Mesendoderm (in vitro differentiated cells): ENCODE measurements around the gene KCNN3.

ENCODE experiments used
- DNase-seq: peaks from one replicate; pipeline ENCODE4 v3.0.0; 2013
- H2AK5ac ChIP-seq: 2 replicates; pipeline ENCODE4 v1.6.1; 2013; ENCODE audit warnings: low read length, inconsistent platforms
- H2BK120ac ChIP-seq: 2 replicates; pipeline ENCODE4 v1.6.1; 2013; ENCODE audit warnings: low read depth, mild to moderate bottlenecking, low read length, moderate library complexity, mixed read lengths
- H2BK15ac ChIP-seq: replicated peaks from 2 replicates; pipeline ENCODE4 v1.6.1; 2013; ENCODE audit warnings: low read depth, mild to moderate bottlenecking, moderate library complexity
- H2BK5ac ChIP-seq: 2 replicates; pipeline ENCODE4 v1.6.1; 2013; ENCODE audit warnings: low read length, inconsistent platforms
- H3K18ac ChIP-seq: 2 replicates; pipeline ENCODE4 v1.6.1; 2013; ENCODE audit warnings: mild to moderate bottlenecking, low read length, mixed read lengths
- H3K23ac ChIP-seq: one replicate; pipeline ENCODE4 v1.6.1; 2013; ENCODE audit warnings: low read length
- H3K27ac ChIP-seq: 2 replicates; pipeline ENCODE4 v1.5.1; 2013; ENCODE audit warnings: low read depth, mild to moderate bottlenecking, inconsistent platforms, low read length, moderate library complexity
- H3K27me3 ChIP-seq: 2 replicates; pipeline ENCODE4 v1.6.1; 2013; ENCODE audit warnings: low read length, control low read depth, mild to moderate bottlenecking, inconsistent platforms; ENCODE audit not compliant: insufficient read depth, poor library complexity
- H3K36me3 ChIP-seq: 2 replicates; pipeline ENCODE4 v1.6.1; 2013; ENCODE audit warnings: low read length, inconsistent platforms; ENCODE audit not compliant: control insufficient read depth, insufficient read depth
- H3K4ac ChIP-seq: one replicate; pipeline ENCODE4 v1.6.1; 2013; ENCODE audit warnings: low read depth, mild to moderate bottlenecking, low read length, moderate library complexity
- H3K4me1 ChIP-seq: 2 replicates; pipeline ENCODE4 v1.6.1; 2013; ENCODE audit warnings: low read depth, low read length, inconsistent platforms; ENCODE audit not compliant: control insufficient read depth
- H3K4me2 ChIP-seq: 2 replicates; pipeline ENCODE4 v1.6.1; 2013; ENCODE audit warnings: low read length
- H3K4me3 ChIP-seq: 2 replicates; pipeline ENCODE4 v1.5.1; 2013; ENCODE audit warnings: mild to moderate bottlenecking, low read length
- H3K56ac ChIP-seq: one replicate; pipeline ENCODE4 v1.6.1; 2013; ENCODE audit warnings: low read length
- H3K79me1 ChIP-seq: 2 replicates; pipeline ENCODE4 v1.6.1; 2013; ENCODE audit warnings: low read length, inconsistent platforms
- H3K79me2 ChIP-seq: 2 replicates; pipeline ENCODE4 v1.6.1; 2013; ENCODE audit warnings: mild to moderate bottlenecking, low read length; ENCODE audit not compliant: control insufficient read depth, insufficient read depth
- H3K9ac ChIP-seq: 2 replicates; pipeline ENCODE4 v1.6.1; 2013; ENCODE audit warnings: low read length, inconsistent platforms
- H4K5ac ChIP-seq: one replicate; pipeline ENCODE4 v1.6.1; 2013; ENCODE audit warnings: low read length
- H4K8ac ChIP-seq: one replicate; pipeline ENCODE4 v1.6.1; 2013; ENCODE audit warnings: low read depth, mild to moderate bottlenecking, control low read depth, low read length, moderate library complexity
- WGBS: extraction: QIAGEN DNeasy Blood & Tissue Kit; methylation state at CpG from one replicate; pipeline ENCODE4 v1.1.7; 2013; ENCODE audit warnings: low lambda C conversion rate, missing lambda C conversion rate; ENCODE audit not compliant: insufficient coverage; ENCODE audit errors: extremely low coverage; 5-methylcytosine and 5-hydroxymethylcytosine counted together

Gene KCNN3

DNA sequence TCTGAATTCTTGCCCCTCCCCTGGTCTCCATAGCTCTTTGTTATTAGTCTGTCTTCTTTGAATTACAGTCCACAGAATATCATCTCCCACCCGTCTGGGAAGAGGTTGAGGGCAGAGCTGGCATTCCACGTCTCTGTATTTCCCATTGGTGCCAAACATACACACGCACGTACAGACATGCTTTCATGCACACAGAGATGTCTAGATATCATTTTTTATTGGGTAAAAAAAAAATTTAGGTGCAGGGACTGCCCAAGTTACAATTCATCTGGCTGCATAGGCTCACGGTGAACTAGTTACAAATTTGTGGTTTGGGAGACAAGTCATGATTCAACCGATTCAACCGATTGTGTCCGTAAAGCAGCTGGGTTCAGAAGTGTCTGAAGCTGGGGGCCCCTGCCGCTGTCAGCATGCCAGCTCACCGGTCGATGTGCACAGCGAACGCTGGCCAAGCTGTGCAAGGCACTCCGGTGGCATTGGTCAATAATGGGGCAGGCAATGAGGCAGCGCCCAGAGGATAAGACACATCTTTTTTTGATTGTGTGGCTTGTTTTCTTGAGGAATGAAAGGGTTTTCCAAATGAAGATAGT is 73.7 kb downstream of the KCNN3 start:
- Histone ChIP-seq H3K56ac (no peak overlapping the region), H3K4me3 (no peak overlapping the region), H3K4me1 (peaks cover 3% of the 10 kb centered on the region), H4K8ac (no peak overlapping the region), H2AK5ac (no peak overlapping the region), H2BK5ac (no peak overlapping the region), H3K4ac (no peak overlapping the region), H3K79me1 (no peaks in the 10 kb centered on the region), H3K4me2 (no peak overlapping the region), H3K27ac (no peak overlapping the region), H3K18ac (no peak overlapping the region), H3K23ac (no peak overlapping the region), H3K27me3 (no peaks in the 10 kb centered on the region), H2BK15ac (no peak overlapping the region), H4K5ac (no peak overlapping the region), H3K36me3 (no peaks in the 10 kb centered on the region), H2BK120ac (no peak overlapping the region), H3K79me2 (no peaks in the 10 kb centered on the region), H3K9ac (no peak overlapping the region)
- DNase-seq: no peak
- no CpG with 5 or more reads among the region's 15 CpGs for WGBS

DNA sequence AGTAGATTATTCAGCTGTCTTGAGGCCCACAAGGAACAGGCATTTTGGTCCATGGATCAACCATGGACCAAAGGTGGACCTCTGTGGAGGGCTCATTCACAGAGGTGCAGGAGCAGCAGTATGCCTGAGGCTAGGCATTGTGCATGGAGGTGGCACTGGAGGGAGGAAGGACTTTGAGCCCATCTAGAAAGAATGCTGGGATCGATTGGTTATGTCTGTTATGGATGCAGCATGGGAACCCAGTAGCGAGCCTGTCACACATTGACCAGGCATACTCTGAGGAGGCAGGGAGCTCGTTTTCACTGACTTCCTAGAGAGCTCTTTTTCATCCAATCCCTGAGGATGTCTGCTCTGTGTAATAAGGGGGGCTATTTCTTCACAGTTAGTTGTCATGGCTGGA is 75.5 kb downstream of the KCNN3 start:
- Histone ChIP-seq H4K5ac (no peak overlapping the region), H3K9ac (no peak overlapping the region), H4K8ac (no peak overlapping the region), H3K4me3 (no peak overlapping the region), H3K4ac (no peak overlapping the region), H3K27me3 (no peaks in the 10 kb centered on the region), H2BK5ac (no peak overlapping the region), H2BK15ac (no peak overlapping the region), H3K23ac (no peak overlapping the region), H3K4me1 (peaks cover 3% of the 10 kb centered on the region), H3K79me2 (no peaks in the 10 kb centered on the region), H3K18ac (no peak overlapping the region), H3K56ac (no peak overlapping the region), H2AK5ac (no peak overlapping the region), H3K4me2 (no peak overlapping the region), H3K79me1 (no peaks in the 10 kb centered on the region), H2BK120ac (no peak overlapping the region), H3K36me3 (no peaks in the 10 kb centered on the region), H3K27ac (no peak overlapping the region)
- no peak for DNase-seq
- WGBS: no CpG with 5 or more reads among the region's 3 CpGs

DNA sequence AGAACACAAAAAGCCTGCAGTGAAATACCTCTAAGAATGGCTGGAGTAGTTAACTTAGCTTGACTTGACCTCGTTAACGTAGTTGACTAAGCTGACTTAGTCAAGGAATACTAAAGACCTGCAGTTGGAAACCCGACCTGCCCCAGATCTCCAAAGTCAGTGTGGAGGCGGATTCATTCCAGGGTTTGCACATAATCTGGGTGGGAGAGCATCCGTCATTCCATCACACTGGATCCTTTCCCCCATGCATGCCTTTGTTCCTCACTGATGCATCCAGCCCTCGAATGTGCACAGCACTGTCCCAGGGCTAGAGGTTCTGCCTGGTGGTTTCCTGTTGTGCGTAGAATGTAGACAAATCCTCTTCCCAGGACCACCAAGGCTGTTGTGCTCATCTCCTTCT is 76.4 kb downstream of the KCNN3 start:
- Histone ChIP-seq H2BK15ac (no peak overlapping the region), H3K4me1 (peaks cover 3% of the 10 kb centered on the region), H3K18ac (no peak overlapping the region), H3K4me2 (no peak overlapping the region), H4K5ac (no peak overlapping the region), H3K79me2 (no peaks in the 10 kb centered on the region), H3K4ac (no peak overlapping the region), H2AK5ac (no peak overlapping the region), H3K23ac (no peak overlapping the region), H3K4me3 (no peak overlapping the region), H3K9ac (no peak overlapping the region), H2BK5ac (no peak overlapping the region), H4K8ac (no peak overlapping the region), H3K36me3 (no peaks in the 10 kb centered on the region), H3K27ac (no peak overlapping the region), H2BK120ac (no peak overlapping the region), H3K27me3 (no peaks in the 10 kb centered on the region), H3K56ac (no peak overlapping the region), H3K79me1 (no peaks in the 10 kb centered on the region)
- no CpG with 5 or more reads among the region's 7 CpGs for WGBS
- DNase-seq: no peak

DNA sequence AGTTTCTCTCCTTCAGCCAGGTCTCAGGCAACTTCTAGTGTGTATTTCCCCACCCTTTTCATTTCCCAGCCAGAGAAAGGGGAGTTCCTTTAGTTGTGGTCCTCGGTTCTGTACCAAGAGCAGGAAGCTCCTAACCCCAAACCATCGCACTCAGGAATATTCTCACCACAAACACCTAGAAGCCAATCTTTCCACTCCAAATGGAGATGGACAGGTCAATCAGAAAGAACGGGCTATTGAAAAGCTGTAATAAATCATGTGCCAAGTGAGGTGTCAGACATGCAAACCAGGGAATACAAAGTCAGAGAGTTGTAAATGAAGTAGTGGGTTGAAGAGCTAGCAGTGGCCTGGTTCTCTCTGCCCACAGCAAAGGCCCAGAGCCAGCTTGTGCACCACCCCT is 77.2 kb downstream of the KCNN3 start:
- Histone ChIP-seq H2BK120ac (no peak overlapping the region), H3K4me1 (peaks cover 3% of the 10 kb centered on the region), H3K27ac (no peak overlapping the region), H2AK5ac (no peak overlapping the region), H3K27me3 (no peaks in the 10 kb centered on the region), H3K4me2 (no peak overlapping the region), H4K8ac (no peak overlapping the region), H3K79me1 (no peaks in the 10 kb centered on the region), H3K56ac (no peak overlapping the region), H3K36me3 (no peaks in the 10 kb centered on the region), H3K4ac (no peak overlapping the region), H2BK15ac (no peak overlapping the region), H3K23ac (no peak overlapping the region), H4K5ac (no peak overlapping the region), H3K9ac (no peak overlapping the region), H3K4me3 (no peak overlapping the region), H2BK5ac (no peak overlapping the region), H3K18ac (no peak overlapping the region), H3K79me2 (no peaks in the 10 kb centered on the region)
- DNase-seq: no peak
- WGBS: no CpG with 5 or more reads among the region's 3 CpGs

DNA sequence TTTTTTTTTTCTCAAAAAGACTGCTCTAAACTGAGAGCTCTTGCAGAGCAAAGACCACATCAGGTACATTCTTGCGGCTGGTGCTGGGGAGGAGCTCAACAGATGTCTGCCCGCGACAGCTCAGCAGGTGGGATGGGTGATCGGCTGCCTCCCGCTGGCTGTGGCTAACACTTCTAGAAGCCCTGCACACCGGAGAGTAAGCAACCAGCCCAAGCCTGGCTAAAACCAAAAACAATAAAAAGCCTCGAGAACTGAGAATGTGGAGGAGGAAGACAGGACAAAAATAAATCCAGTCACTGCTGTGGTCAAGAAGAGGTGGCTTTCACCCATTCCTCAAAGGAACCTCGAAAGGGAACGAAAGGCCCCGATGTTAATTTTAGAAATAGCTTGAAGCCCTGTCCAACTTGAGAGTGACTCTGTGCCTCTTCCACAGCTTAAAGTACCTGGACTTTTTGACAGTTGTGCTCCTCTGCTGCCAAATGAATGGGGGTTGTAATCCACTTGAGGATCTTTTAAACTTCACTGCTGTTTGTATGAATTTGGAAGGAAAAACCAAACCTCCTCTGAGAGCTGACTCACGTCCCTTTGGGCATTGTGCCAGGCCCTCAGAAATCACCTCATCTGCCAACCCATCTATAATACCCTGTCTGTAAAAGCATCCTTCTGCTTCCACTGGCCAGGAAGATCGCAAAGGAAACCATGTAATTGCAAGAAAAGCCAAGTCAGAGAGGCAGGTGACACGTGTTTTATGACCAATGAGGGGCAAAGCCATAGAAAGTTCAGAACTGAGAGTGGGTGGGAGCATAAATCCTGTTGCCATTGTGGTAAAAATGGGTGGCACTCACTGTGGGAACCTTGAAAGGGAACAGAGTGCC is 78.6 kb downstream of the KCNN3 start:
- no peak overlapping the region for H3K4me3 ChIP-seq
- H3K18ac ChIP-seq: no peak overlapping the region
- no peak for DNase-seq
- no peak overlapping the region for H2BK5ac ChIP-seq
- no peaks in the 10 kb centered on the region for H3K79me2 ChIP-seq
- H3K36me3 ChIP-seq: no peaks in the 10 kb centered on the region
- H3K9ac ChIP-seq: no peak overlapping the region
- no peaks in the 10 kb centered on the region for H3K27me3 ChIP-seq
- H2AK5ac ChIP-seq: no peak overlapping the region
- no peak overlapping the region for H3K56ac ChIP-seq
- no peak overlapping the region for H3K4ac ChIP-seq
- H2BK15ac ChIP-seq: no peak overlapping the region
- no peaks in the 10 kb centered on the region for H3K79me1 ChIP-seq
- H2BK120ac ChIP-seq: no peak overlapping the region
- H3K27ac ChIP-seq: no peak overlapping the region
- no CpG with 5 or more reads among the region's 13 CpGs for WGBS
- no peak overlapping the region for H4K8ac ChIP-seq
- peaks cover 3% of the 10 kb centered on the region for H3K4me1 ChIP-seq
- no peak overlapping the region for H3K23ac ChIP-seq
- no peak overlapping the region for H4K5ac ChIP-seq
- no peak overlapping the region for H3K4me2 ChIP-seq
